GM12891 (cell line): ENCODE results near the gene PITRM1.

Experiments used
- POLR2A ChIP-seq: IDR thresholded peaks from 2 replicates; pipeline ENCODE4 v1.6.1; 2011; ENCODE audit warnings: low read depth, low read length, control low read depth
- POLR2AphosphoS5 ChIP-seq: IDR thresholded peaks from 2 replicates; pipeline ENCODE4 v1.6.1; 2011; ENCODE audit warnings: low read depth, low read length, control low read depth
- SPI1 ChIP-seq: IDR thresholded peaks from 2 replicates; pipeline ENCODE4 v1.6.1; 2011; ENCODE audit warnings: low read depth, low read length, control low read depth
- TAF1 ChIP-seq: IDR thresholded peaks from 2 replicates; pipeline ENCODE4 v1.6.1; 2011; ENCODE audit warnings: low read depth, low read length, control low read depth

GRCh38 chr10:3098689-3099088 is 73.9 kb downstream of the PITRM1 start:
- no peak for TF ChIP-seq POLR2A
- no peak for TF ChIP-seq TAF1
- TF ChIP-seq SPI1 = no peak
- no peak for TF ChIP-seq POLR2AphosphoS5
